HCT116 (cell line): ENCODE measurements around the gene TM9SF2. TPM values are rescaled to one million over a fixed set of nuclear protein-coding genes. Genes with fewer than 3 reads are reported as not detected.

ENCODE experiments used
- ATAC-seq: fragments of 200-7000 bp; cut with Tn5 transposase; 2 replicates; pipeline ENCODE4 v1.9.1; 2020; ENCODE audit warnings: mild to moderate bottlenecking, moderate library complexity
- BruUV-seq: library from RNA; stranded (reverse); fragments of 400-500 nt; replicated peaks from 2 replicates; lab custom pipeline; 2021; lab: Mats Ljungman, UMichigan
- CTCF ChIA-PET: fragments of 300-600 bp; sonication (Branson Sonifier 250); formaldehyde crosslinking; loops from one replicate; lab custom pipeline; 2021; ENCODE audit warnings: antibody characterized with exemption; lab: Charles Lee
- POLR2A ChIA-PET: fragments of 300-600, 350-600 bp; sonication (Branson Sonifier 250); formaldehyde crosslinking; loops from one replicate; lab custom pipeline; 2021; ENCODE audit warnings: antibody characterized with exemption; lab: Charles Lee
- RAD21 ChIA-PET, 2 experiments: fragments of 300-600 bp; sonication (Branson Sonifier 250); formaldehyde crosslinking; loops; one replicate each; lab custom pipeline; 2023; ENCODE audit warnings: low total read pairs in 2 of 2; ENCODE audit not compliant: uncharacterized antibody in 2 of 2, unreplicated experiment in 2 of 2, low non-redundant PET in 1 of 2; lab: Charles Lee
- DNase-seq: peaks from one replicate; pipeline ENCODE4 v3.0.0-alpha.2; 2010; ENCODE audit warnings: low read depth, low spot score
- H2AFZ ChIP-seq: fragments of 200-600 bp; shearing (Covaris generic), sonication (generic); 2 replicates; pipeline ENCODE4 v1.6.1; 2017; ENCODE audit warnings: low read depth, mixed run types, mixed read lengths, antibody characterized with exemption, low read length; ENCODE audit not compliant: poor library complexity, severe bottlenecking
- H3K27ac ChIP-seq: 2 replicates; pipeline ENCODE4 v1.5.1; 2012; ENCODE audit warnings: low read depth, low read length
- H3K27me3 ChIP-seq: fragments of 200-600 bp; sonication (generic); 2 replicates; pipeline ENCODE4 v1.6.1; 2016; ENCODE audit warnings: mixed run types, low read length, mixed read lengths; ENCODE audit not compliant: insufficient read depth
- H3K36me3 ChIP-seq, 2 experiments: fragments of 200-500 bp in 1 of 2; fragments of 200-600 bp in 1 of 2; sonication (Bioruptor generic) in 1 of 2; sonication (generic) in 1 of 2; 2 replicates each; pipeline versions ENCODE4 v1.5.1 to v1.6.1; 2014 to 2016; ENCODE audit warnings: low read length in 2 of 2, inconsistent platforms in 1 of 2, mixed read lengths in 1 of 2, mixed run types in 1 of 2; ENCODE audit not compliant: insufficient read depth in 2 of 2, control insufficient read depth in 1 of 2
- H3K4me1 ChIP-seq, 2 experiments: fragments of 200-600 bp in 1 of 2; sonication (generic) in 1 of 2; 2 replicates each; pipeline versions ENCODE4 v1.5.1 to v1.6.1; 2012 to 2017; ENCODE audit warnings: low read length in 2 of 2, inconsistent platforms in 1 of 2, mild to moderate bottlenecking in 1 of 2, mixed read lengths in 1 of 2, mixed run types in 1 of 2, moderate library complexity in 1 of 2; ENCODE audit not compliant: insufficient read depth in 2 of 2, control insufficient read depth in 1 of 2
- H3K4me2 ChIP-seq: fragments of 200-600 bp; sonication (generic); 2 replicates; pipeline ENCODE4 v1.6.1; 2017; ENCODE audit warnings: mixed run types, low read length, mixed read lengths
- H3K4me3 ChIP-seq, 2 experiments: fragments of 200-600 bp in 1 of 2; sonication (generic) in 1 of 2; replicated peaks in 1 of 2; 2 replicates each; pipeline ENCODE4 v1.5.1; 2011 to 2016; ENCODE audit warnings: low read length in 2 of 2, control low read depth in 1 of 2, low read depth in 1 of 2, mild to moderate bottlenecking in 1 of 2, mixed read lengths in 1 of 2, mixed run types in 1 of 2
- H3K79me2 ChIP-seq: fragments of 200-600 bp; sonication (generic); 2 replicates; pipeline ENCODE4 v1.6.1; 2017; ENCODE audit warnings: mild to moderate bottlenecking, mixed run types, low read length, moderate library complexity, mixed read lengths; ENCODE audit not compliant: insufficient read depth
- H3K9ac ChIP-seq: fragments of 200-600 bp; sonication (generic); 2 replicates; pipeline ENCODE4 v1.6.1; 2016; ENCODE audit warnings: low read length, mixed read lengths
- H3K9me2 ChIP-seq: fragments of 200-600 bp; sonication (generic), shearing (Covaris generic); 2 replicates; pipeline ENCODE4 v1.6.1; 2017; ENCODE audit warnings: mixed run types, mild to moderate bottlenecking, moderate library complexity; ENCODE audit not compliant: insufficient read depth
- H3K9me3 ChIP-seq, 2 experiments: fragments of 200-500 bp in 1 of 2; fragments of 200-600 bp in 1 of 2; sonication (Bioruptor generic) in 1 of 2; sonication (generic) in 1 of 2; 2 replicates each; pipeline ENCODE4 v1.6.1; 2014 to 2017; ENCODE audit warnings: low read length in 2 of 2, mixed read lengths in 2 of 2, inconsistent platforms in 1 of 2, low read depth in 1 of 2, mild to moderate bottlenecking in 1 of 2, mixed run types in 1 of 2, moderate library complexity in 1 of 2; ENCODE audit not compliant: control insufficient read depth in 1 of 2, insufficient read depth in 1 of 2
- H4K20me1 ChIP-seq: fragments of 200-600 bp; sonication (generic), shearing (Covaris generic); 2 replicates; pipeline ENCODE4 v1.6.1; 2017; ENCODE audit warnings: mixed run types, mild to moderate bottlenecking, moderate library complexity; ENCODE audit not compliant: insufficient read depth
- CBX3 ChIP-seq: IDR thresholded peaks from 2 replicates; pipeline ENCODE4 v1.6.1; 2012; ENCODE audit warnings: low read depth
- CEBPB ChIP-seq: IDR thresholded peaks from 2 replicates; pipeline ENCODE4 v1.6.1; 2012; ENCODE audit warnings: low read depth
- ELF1 ChIP-seq: IDR thresholded peaks from 2 replicates; pipeline ENCODE4 v1.6.1; 2012; ENCODE audit warnings: low read depth, borderline replicate concordance
- EZH2 ChIP-seq: fragments of 200-600 bp; sonication (generic); IDR thresholded peaks from 2 replicates; pipeline ENCODE4 v1.6.1; 2017; ENCODE audit warnings: antibody characterized with exemption, mixed run types
- FOSL1 ChIP-seq: IDR thresholded peaks from 2 replicates; pipeline ENCODE4 v1.6.1; 2012; ENCODE audit warnings: low read depth
- POLR2AphosphoS5 ChIP-seq: IDR thresholded peaks from 2 replicates; pipeline ENCODE4 v1.6.1; 2011; ENCODE audit warnings: mild to moderate bottlenecking, low read depth, low read length, moderate library complexity
- SRF ChIP-seq: IDR thresholded peaks from 2 replicates; pipeline ENCODE4 v1.6.1; 2012; ENCODE audit warnings: low read depth
- TCF7L2 ChIP-seq: IDR thresholded peaks from 2 replicates; pipeline ENCODE4 v1.7.0; 2011; ENCODE audit warnings: borderline replicate concordance, inconsistent platforms; ENCODE audit not compliant: insufficient read depth, insufficient read length; ENCODE audit errors: extremely low read depth
- ZNF274 ChIP-seq: fragments of 200-500 bp; sonication (Bioruptor generic); IDR thresholded peaks from 2 replicates; pipeline ENCODE4 v1.6.1; 2014; ENCODE audit warnings: mild to moderate bottlenecking, low read depth, low read length, inconsistent platforms
- intact Hi-C: fragments of 100-400 bp; cut with micrococcal nuclease; formaldehyde crosslinking; loops from 2 replicates; pipeline ENCODE4 v1.10.0; 2022
- total RNA-seq: library from RNA; stranded (reverse); gene quantifications from one replicate; pipeline ENCODE4 v1.2.1, GENCODE V29; 2021; ENCODE audit not compliant: unreplicated experiment
- TF ChIP-seq, protein P1 (sequence below): IDR thresholded peaks from 2 replicates; pipeline ENCODE4 v1.6.1; 2012

The TM9SF2 gene
- total RNA-seq, 1 experiment from 2014 or later: 77.8 TPM

DNA sequence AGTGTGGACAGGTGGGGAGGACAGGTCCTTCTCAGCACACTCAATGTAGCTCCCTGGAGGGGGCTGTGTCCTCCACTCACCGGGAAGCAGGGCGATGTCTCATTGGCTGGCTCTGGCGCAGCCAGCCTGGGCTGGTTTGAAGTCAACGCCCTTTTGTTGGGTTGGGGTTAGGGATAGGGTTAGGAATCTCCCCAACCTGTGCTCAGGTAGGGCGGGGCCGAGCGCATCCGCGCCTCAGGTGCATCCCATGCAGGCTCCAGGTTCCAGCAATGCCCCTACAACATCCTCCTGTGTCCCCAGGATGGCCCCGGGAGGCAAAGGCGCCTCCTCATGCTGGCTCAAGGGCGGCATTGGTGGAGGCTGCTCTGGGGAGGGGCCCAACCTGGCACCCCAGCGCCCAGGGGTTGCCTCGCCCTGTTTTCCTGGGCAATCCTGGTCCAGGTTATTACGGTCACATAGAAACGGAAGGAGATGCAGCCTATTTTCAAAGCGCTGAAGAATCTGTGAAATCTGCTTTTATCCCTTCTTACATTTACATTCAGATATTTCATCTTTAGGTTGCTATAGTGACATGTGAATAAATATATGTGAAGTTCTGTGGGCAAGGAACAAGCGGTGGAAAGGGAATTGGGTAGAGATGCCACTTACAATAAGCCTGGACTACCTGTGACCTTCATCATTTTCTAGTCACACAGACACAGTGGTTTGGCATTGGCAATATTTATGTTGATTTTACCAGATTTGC, 74.3 kb downstream of the TM9SF2 start:
- H3K9me2 ChIP-seq: no peaks in the 10 kb centered on the region
- H3K4me1 ChIP-seq: no peaks in the 10 kb centered on the region
- CTCF ChIA-PET: no interaction called here
- POLR2A ChIA-PET: no interaction called here
- ATAC-seq (peak; percentile 31; the same call in 1 of the 2 replicates), DNase-seq (no peak)
- BruUV-seq: no TSS peak
- no peak overlapping the region for H3K4me3 ChIP-seq
- intact Hi-C loops: no loop called here
- no peaks in the 10 kb centered on the region for H3K36me3 ChIP-seq
- TF ChIP-seq TCF7L2 (no peak), SRF (no peak), ZNF274 (no peak), ELF1 (no peak), CEBPB (no peak), FOSL1 (no peak), EZH2 (no peak), POLR2AphosphoS5 (no peak), CBX3 (no peak)
- TF ChIP-seq, protein P1, sequence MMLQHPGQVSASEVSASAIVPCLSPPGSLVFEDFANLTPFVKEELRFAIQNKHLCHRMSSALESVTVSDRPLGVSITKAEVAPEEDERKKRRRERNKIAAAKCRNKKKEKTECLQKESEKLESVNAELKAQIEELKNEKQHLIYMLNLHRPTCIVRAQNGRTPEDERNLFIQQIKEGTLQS: no peak
- RAD21 ChIA-PET: no interaction called here
- no peaks in the 10 kb centered on the region for H4K20me1 ChIP-seq
- no peak overlapping the region for H3K9ac ChIP-seq
- H3K79me2 ChIP-seq: no peaks in the 10 kb centered on the region
- H3K4me2 ChIP-seq: no peak overlapping the region
- H3K9me3 ChIP-seq: no peaks in the 10 kb centered on the region
- H2AFZ ChIP-seq: no peak overlapping the region
- no peak overlapping the region for H3K27ac ChIP-seq
- H3K27me3 ChIP-seq: no peaks in the 10 kb centered on the region
